Measurements from ENCODE around the gene NIP7. TPM values are rescaled to one million over a fixed set of nuclear protein-coding genes. Genes with fewer than 3 reads are reported as not detected.

NIP7 gene
- total and polyA plus RNA-seq, 2 of the 8 experiments (the other 6 are each of a cell fraction or from before 2014, with no cell fraction given) = 14.5 to 52.2 TPM

GRCh38 chr16:69367980-69368379 lies 28.4 kb downstream of the NIP7 start (continued):
- no peak for TF ChIP-seq HDAC2 (IDR thresholded peaks at IDR 0.05; ENCODE audit: borderline replicate concordance in 1 of 2, low read depth in 2 of 2, low read length in 2 of 2)
- TF ChIP-seq, protein P1, sequence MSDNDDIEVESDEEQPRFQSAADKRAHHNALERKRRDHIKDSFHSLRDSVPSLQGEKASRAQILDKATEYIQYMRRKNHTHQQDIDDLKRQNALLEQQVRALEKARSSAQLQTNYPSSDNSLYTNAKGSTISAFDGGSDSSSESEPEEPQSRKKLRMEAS (IDR thresholded peaks at IDR 0.05) = no peak
- TF ChIP-seq KDM1A (IDR thresholded peaks at IDR 0.05; ENCODE audit: borderline replicate concordance, low read length) = no peak
- TF ChIP-seq YY1 (IDR thresholded peaks at IDR 0.05; ENCODE audit: low read depth, low read length) = no peak
- no peak for TF ChIP-seq RXRA (IDR thresholded peaks at IDR 0.05; ENCODE audit: insufficient read depth, low read depth, low read length)
- no peak for TF ChIP-seq HDAC6 (IDR thresholded peaks at IDR 0.05; ENCODE audit: low read depth, low read length)
